Liver (tissue), 9 donors: Measurements from ENCODE around the gene CHM. TPM values are rescaled to one million over a fixed set of nuclear protein-coding genes. Genes with fewer than 3 reads are reported as not detected.

Source experiments
- DNase-seq: peaks from one replicate; pipeline ENCODE4 v3.0.0-alpha.2; 2017; ENCODE audit warnings: low spot score
- H3K27ac ChIP-seq, 2 donors: one replicate each; pipeline ENCODE4 v1.7.0; 2013; ENCODE audit warnings: inconsistent platforms in 2 of 2, low read length in 2 of 2, control low read depth in 1 of 2, low read depth in 1 of 2, mild to moderate bottlenecking in 1 of 2
- H3K27me3 ChIP-seq, 4 donors: one replicate each; pipeline versions ENCODE4 v1.6.1 to v1.7.0; 2013; ENCODE audit warnings: low read length in 3 of 4, inconsistent platforms in 1 of 4, mild to moderate bottlenecking in 1 of 4, moderate library complexity in 1 of 4; ENCODE audit not compliant: control insufficient read depth in 4 of 4, insufficient read depth in 4 of 4
- H3K36me3 ChIP-seq, 4 donors: one replicate each; pipeline versions ENCODE4 v1.6.1 to v1.7.0; 2013; ENCODE audit warnings: low read length in 3 of 4, mild to moderate bottlenecking in 3 of 4, low read depth in 1 of 4, moderate library complexity in 1 of 4; ENCODE audit not compliant: control insufficient read depth in 4 of 4, insufficient read depth in 3 of 4
- H3K4me1 ChIP-seq, 4 donors: one replicate each; pipeline versions ENCODE4 v1.6.1 to v1.7.0; 2013; ENCODE audit warnings: low read length in 3 of 4, mild to moderate bottlenecking in 3 of 4, moderate library complexity in 1 of 4; ENCODE audit not compliant: control insufficient read depth in 4 of 4, insufficient read depth in 4 of 4
- H3K4me3 ChIP-seq, 3 donors: one replicate each; pipeline versions ENCODE4 v1.6.1 to v1.7.0; 2013; ENCODE audit warnings: low read length in 3 of 3, control low read depth in 1 of 3, low read depth in 1 of 3, mild to moderate bottlenecking in 1 of 3
- H3K9ac ChIP-seq, 2 donors: one replicate each; pipeline ENCODE4 v1.7.0; 2013; ENCODE audit warnings: low read length in 2 of 2, mild to moderate bottlenecking in 2 of 2, moderate library complexity in 2 of 2, control low read depth in 1 of 2, low read depth in 1 of 2
- H3K9me3 ChIP-seq, 4 donors: one replicate each; pipeline versions ENCODE4 v1.6.1 to v1.7.0; 2013; ENCODE audit warnings: low read length in 3 of 4; ENCODE audit not compliant: control insufficient read depth in 4 of 4
- EGR1 ChIP-seq, 2 donors: IDR thresholded peaks; 2 replicates each; pipeline ENCODE4 v1.6.1; 2016 to 2018; ENCODE audit warnings: antibody characterized with exemption in 2 of 2, low read depth in 2 of 2
- FOXA1 ChIP-seq: IDR thresholded peaks from 2 replicates; pipeline ENCODE4 v1.6.1; 2016; ENCODE audit warnings: antibody characterized with exemption
- FOXA2 ChIP-seq: IDR thresholded peaks from 2 replicates; pipeline ENCODE4 v1.6.1; 2016; ENCODE audit warnings: antibody characterized with exemption
- GABPA ChIP-seq, 2 donors: IDR thresholded peaks in 1 of 2; conservative IDR thresholded peaks in 1 of 2; 2 replicates each; pipeline ENCODE4 v1.6.1; 2016; ENCODE audit warnings: antibody characterized with exemption in 2 of 2, mild to moderate bottlenecking in 1 of 2, moderate library complexity in 1 of 2
- HNF4A ChIP-seq, 2 donors: conservative IDR thresholded peaks; 2 replicates each; pipeline ENCODE4 v1.6.1; 2016; ENCODE audit warnings: antibody characterized with exemption in 2 of 2, mild to moderate bottlenecking in 2 of 2
- HNF4G ChIP-seq: IDR thresholded peaks from 2 replicates; pipeline ENCODE4 v1.6.1; 2016; ENCODE audit warnings: antibody characterized with exemption
- JUND ChIP-seq, 2 donors: IDR thresholded peaks; 2 replicates each; pipeline ENCODE4 v1.6.1; 2016; ENCODE audit warnings: antibody characterized with exemption in 2 of 2
- NR2F2 ChIP-seq: IDR thresholded peaks from 2 replicates; pipeline ENCODE4 v1.6.1; 2016; ENCODE audit warnings: antibody characterized with exemption
- RAD21 ChIP-seq, 2 donors: IDR thresholded peaks; 2 replicates each; pipeline ENCODE4 v1.6.1; 2016; ENCODE audit warnings: antibody characterized with exemption in 2 of 2, mild to moderate bottlenecking in 2 of 2
- RXRA ChIP-seq, 2 donors: IDR thresholded peaks; 2 replicates each; pipeline ENCODE4 v1.6.1; 2017 to 2018; ENCODE audit warnings: antibody characterized with exemption in 2 of 2, mild to moderate bottlenecking in 1 of 2
- SP1 ChIP-seq: IDR thresholded peaks from 2 replicates; pipeline ENCODE4 v1.6.1; 2018; ENCODE audit warnings: antibody characterized with exemption, mild to moderate bottlenecking
- TAF1 ChIP-seq: conservative IDR thresholded peaks from 2 replicates; pipeline ENCODE4 v1.6.1; 2016; ENCODE audit warnings: antibody characterized with exemption, mild to moderate bottlenecking
- YY1 ChIP-seq: IDR thresholded peaks from 2 replicates; pipeline ENCODE4 v1.6.1; 2016; ENCODE audit warnings: antibody characterized with exemption, mild to moderate bottlenecking
- WGBS: extraction: QIAGEN DNeasy Blood & Tissue Kit; methylation state at CpG from one replicate; pipeline ENCODE4 v1.1.7; 2013; 5-methylcytosine and 5-hydroxymethylcytosine counted together
- polyA plus RNA-seq, 2 donors: library from polyadenylated mRNA; stranded (reverse) in 1 of 2; unstranded in 1 of 2; fragments of 200-250 nt in 1 of 2; fragments of >200 nt in 1 of 2; fragmentation: Nextera tagmentation in 1 of 2; extraction: Ambion mirVana in 1 of 2; gene quantifications; one replicate each; pipeline versions ENCODE4 v1.2.1 to v1.2.3, GENCODE V29; 2013 to 2015
- total RNA-seq, 2 donors: library from RNA; depleted of rRNA; stranded (reverse); fragments of >200 nt; gene quantifications; one replicate each; pipeline ENCODE4 v1.2.3, GENCODE V29; 2014
- TF ChIP-seq, protein P1 (sequence below): IDR thresholded peaks from 2 replicates; pipeline ENCODE4 v1.6.1; 2016; ENCODE audit warnings: antibody characterized with exemption
- TF ChIP-seq, protein P2 (sequence below): IDR thresholded peaks from 2 replicates; pipeline ENCODE4 v1.6.1; 2016; ENCODE audit warnings: antibody characterized with exemption
- TF ChIP-seq, protein P3 (sequence below): IDR thresholded peaks from 2 replicates; pipeline ENCODE4 v1.6.1; 2016; ENCODE audit warnings: antibody characterized with exemption
- TF ChIP-seq, protein P4 (sequence below): fragments of 150-350 bp; IDR thresholded peaks from 2 replicates; pipeline ENCODE4 v1.5.1; 2017; ENCODE audit warnings: improper control_type of control experiment, low read depth, low read length; ENCODE audit not compliant: missing input control
- TF ChIP-seq, protein P5 (sequence below): IDR thresholded peaks from 2 replicates; pipeline ENCODE4 v1.6.1; 2016; ENCODE audit warnings: antibody characterized with exemption, mild to moderate bottlenecking
- donor health status: healthy.
- donor health status: healthy.
- donor health status: healthy.
- donor health status: healthy.
- donor health status: healthy.

CHM gene
- total and polyA plus RNA-seq, 4 donors, result 5.1 to 8.1 (median 6.4) TPM

DNA sequence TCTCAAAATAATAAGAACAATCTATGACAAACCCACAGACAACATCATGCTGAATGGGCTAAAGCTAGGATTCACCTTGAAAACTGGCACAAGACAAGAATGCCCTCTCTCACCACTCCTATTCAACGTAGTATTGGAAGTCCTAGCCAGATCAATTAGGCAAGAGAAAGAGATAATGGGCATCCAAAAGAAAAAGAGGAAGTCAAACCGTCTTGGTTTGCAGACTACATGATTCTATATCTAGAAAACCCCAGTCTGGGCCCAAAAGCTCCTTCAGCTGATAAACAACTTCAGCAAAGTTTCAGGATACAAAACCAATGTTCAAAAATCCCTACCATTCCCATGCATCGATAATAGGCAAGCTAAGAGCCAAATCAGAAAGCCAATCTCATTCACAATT is 59.0 kb downstream of the CHM start:
- DNase-seq, result no peak
- no peaks in the 10 kb centered on the region for H3K4me1 ChIP-seq
- peaks cover 0 to 2% (median 0%) of the 10 kb centered on the region in 4 donors for H3K9me3 ChIP-seq
- H3K27me3 ChIP-seq, result no peaks in the 10 kb centered on the region
- WGBS, result 76% methylated on average over 3 of the region's 3 CpGs
- H3K9ac ChIP-seq, result no peak overlapping the region
- H3K27ac ChIP-seq, result no peak overlapping the region
- H3K36me3 ChIP-seq, result no peaks in the 10 kb centered on the region
- no peak overlapping the region for H3K4me3 ChIP-seq
- TF ChIP-seq TAF1 (no peak), FOXA2 (no peak), RAD21 (IDR thresholded peaks at IDR 0.05) (no peak), NR2F2 (no peak)

DNA sequence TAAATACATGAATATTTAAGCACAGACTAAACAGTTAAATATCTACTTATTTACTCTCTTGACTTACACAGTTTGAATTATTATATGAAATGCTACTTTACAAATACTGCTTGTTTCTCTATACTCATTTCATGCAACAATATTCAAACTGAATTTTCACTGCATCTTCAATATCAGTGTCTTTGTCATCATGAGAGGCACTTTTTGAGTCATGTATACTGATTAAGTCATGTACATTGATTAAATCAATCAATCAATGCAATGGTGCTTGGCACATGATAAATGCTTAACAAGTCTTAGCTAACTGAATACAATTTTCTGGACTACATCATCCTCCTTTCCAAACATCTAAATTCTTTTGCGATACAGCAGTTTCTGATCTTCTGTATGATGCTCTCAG is 67.1 kb downstream of the CHM start:
- Histone ChIP-seq H3K4me1 (no peaks in the 10 kb centered on the region), H3K27ac (no peak overlapping the region), H3K27me3 (no peaks in the 10 kb centered on the region), H3K4me3 (no peak overlapping the region), H3K36me3 (peaks cover 0 to 3% (median 0%) of the 10 kb centered on the region in 4 donors), H3K9me3 (no peaks in the 10 kb centered on the region), H3K9ac (no peak overlapping the region)
- TF ChIP-seq FOXA2, result no peak
- TF ChIP-seq, protein P1, sequence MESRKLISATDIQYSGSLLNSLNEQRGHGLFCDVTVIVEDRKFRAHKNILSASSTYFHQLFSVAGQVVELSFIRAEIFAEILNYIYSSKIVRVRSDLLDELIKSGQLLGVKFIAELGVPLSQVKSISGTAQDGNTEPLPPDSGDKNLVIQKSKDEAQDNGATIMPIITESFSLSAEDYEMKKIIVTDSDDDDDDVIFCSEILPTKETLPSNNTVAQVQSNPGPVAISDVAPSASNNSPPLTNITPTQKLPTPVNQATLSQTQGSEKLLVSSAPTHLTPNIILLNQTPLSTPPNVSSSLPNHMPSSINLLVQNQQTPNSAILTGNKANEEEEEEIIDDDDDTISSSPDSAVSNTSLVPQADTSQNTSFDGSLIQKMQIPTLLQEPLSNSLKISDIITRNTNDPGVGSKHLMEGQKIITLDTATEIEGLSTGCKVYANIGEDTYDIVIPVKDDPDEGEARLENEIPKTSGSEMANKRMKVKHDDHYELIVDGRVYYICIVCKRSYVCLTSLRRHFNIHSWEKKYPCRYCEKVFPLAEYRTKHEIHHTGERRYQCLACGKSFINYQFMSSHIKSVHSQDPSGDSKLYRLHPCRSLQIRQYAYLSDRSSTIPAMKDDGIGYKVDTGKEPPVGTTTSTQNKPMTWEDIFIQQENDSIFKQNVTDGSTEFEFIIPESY, result no peak
- no peak for TF ChIP-seq HNF4A (conservative IDR thresholded peaks at IDR 0.05)
- no peak for TF ChIP-seq RXRA (IDR thresholded peaks at IDR 0.05)
- no peak for TF ChIP-seq FOXA1
- TF ChIP-seq, protein P2, sequence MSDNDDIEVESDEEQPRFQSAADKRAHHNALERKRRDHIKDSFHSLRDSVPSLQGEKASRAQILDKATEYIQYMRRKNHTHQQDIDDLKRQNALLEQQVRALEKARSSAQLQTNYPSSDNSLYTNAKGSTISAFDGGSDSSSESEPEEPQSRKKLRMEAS, result no peak
- TF ChIP-seq HNF4G, result no peak
- TF ChIP-seq, protein P3, sequence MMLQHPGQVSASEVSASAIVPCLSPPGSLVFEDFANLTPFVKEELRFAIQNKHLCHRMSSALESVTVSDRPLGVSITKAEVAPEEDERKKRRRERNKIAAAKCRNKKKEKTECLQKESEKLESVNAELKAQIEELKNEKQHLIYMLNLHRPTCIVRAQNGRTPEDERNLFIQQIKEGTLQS, result no peak
- TF ChIP-seq NR2F2, result no peak
- no peak for TF ChIP-seq YY1
- TF ChIP-seq JUND (IDR thresholded peaks at IDR 0.05), result no peak
- TF ChIP-seq, protein P4, sequence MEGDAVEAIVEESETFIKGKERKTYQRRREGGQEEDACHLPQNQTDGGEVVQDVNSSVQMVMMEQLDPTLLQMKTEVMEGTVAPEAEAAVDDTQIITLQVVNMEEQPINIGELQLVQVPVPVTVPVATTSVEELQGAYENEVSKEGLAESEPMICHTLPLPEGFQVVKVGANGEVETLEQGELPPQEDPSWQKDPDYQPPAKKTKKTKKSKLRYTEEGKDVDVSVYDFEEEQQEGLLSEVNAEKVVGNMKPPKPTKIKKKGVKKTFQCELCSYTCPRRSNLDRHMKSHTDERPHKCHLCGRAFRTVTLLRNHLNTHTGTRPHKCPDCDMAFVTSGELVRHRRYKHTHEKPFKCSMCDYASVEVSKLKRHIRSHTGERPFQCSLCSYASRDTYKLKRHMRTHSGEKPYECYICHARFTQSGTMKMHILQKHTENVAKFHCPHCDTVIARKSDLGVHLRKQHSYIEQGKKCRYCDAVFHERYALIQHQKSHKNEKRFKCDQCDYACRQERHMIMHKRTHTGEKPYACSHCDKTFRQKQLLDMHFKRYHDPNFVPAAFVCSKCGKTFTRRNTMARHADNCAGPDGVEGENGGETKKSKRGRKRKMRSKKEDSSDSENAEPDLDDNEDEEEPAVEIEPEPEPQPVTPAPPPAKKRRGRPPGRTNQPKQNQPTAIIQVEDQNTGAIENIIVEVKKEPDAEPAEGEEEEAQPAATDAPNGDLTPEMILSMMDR, result no peak
- TF ChIP-seq EGR1 (IDR thresholded peaks at IDR 0.05; ENCODE audit: low read depth in 2 of 2), result no peak
- no peak for TF ChIP-seq SP1
- TF ChIP-seq GABPA (IDR thresholded peaks at IDR 0.05 in 1 of 2, conservative IDR thresholded peaks at IDR 0.05 in 1 of 2), result no peak
- TF ChIP-seq, protein P5, sequence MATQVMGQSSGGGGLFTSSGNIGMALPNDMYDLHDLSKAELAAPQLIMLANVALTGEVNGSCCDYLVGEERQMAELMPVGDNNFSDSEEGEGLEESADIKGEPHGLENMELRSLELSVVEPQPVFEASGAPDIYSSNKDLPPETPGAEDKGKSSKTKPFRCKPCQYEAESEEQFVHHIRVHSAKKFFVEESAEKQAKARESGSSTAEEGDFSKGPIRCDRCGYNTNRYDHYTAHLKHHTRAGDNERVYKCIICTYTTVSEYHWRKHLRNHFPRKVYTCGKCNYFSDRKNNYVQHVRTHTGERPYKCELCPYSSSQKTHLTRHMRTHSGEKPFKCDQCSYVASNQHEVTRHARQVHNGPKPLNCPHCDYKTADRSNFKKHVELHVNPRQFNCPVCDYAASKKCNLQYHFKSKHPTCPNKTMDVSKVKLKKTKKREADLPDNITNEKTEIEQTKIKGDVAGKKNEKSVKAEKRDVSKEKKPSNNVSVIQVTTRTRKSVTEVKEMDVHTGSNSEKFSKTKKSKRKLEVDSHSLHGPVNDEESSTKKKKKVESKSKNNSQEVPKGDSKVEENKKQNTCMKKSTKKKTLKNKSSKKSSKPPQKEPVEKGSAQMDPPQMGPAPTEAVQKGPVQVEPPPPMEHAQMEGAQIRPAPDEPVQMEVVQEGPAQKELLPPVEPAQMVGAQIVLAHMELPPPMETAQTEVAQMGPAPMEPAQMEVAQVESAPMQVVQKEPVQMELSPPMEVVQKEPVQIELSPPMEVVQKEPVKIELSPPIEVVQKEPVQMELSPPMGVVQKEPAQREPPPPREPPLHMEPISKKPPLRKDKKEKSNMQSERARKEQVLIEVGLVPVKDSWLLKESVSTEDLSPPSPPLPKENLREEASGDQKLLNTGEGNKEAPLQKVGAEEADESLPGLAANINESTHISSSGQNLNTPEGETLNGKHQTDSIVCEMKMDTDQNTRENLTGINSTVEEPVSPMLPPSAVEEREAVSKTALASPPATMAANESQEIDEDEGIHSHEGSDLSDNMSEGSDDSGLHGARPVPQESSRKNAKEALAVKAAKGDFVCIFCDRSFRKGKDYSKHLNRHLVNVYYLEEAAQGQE, result no peak
- TF ChIP-seq TAF1, result no peak
- DNase-seq, result no peak
- WGBS, result 98% methylated on average over 1 of the region's 1 CpG
